ENCODE measurements around the gene TIMM29.
"Not testable (repeated sequence)": the region's sequence is repeated elsewhere in the genome, so short reads cannot be mapped to it uniquely, and the experiment has no call there.

TIMM29 gene

GRCh38 chr19:10945264-10945663 lies 16.7 kb downstream of the TIMM29 start:
- no peak for DNase-seq (ENCODE audit: low read depth)

GRCh38 chr19:10946958-10947657 lies 18.5 kb downstream of the TIMM29 start:
- DNase-seq (ENCODE audit: low read depth) = no peak

GRCh38 chr19:10952809-10953208 lies 24.2 kb downstream of the TIMM29 start:
- DNase-seq (ENCODE audit: low read depth) = no peak

- DNase-seq (ENCODE audit: low read depth) = not testable (repeated sequence)
Observed at GRCh38 chr19:10959277-10959968, 30.8 kb downstream of the TIMM29 start.

GRCh38 chr19:10960314-10961072 lies 31.9 kb downstream of the TIMM29 start, which contains the start of gene SMARCA4:
SMARCA4 (plus strand) TSS chr19:10961030; CDS start chr19:10984152, 23,122 bp downstream.
- DNase-seq (ENCODE audit: low read depth) = peak; percentile 96

GRCh38 chr19:10961073-10961860 lies 32.7 kb downstream of the TIMM29 start:
- no peak for DNase-seq (ENCODE audit: low read depth)

GRCh38 chr19:10962863-10963262 lies 34.3 kb downstream of the TIMM29 start:
- no peak for DNase-seq (ENCODE audit: low read depth)

GRCh38 chr19:10963865-10964264 lies 35.3 kb downstream of the TIMM29 start:
- DNase-seq (ENCODE audit: low read depth) = no peak

GRCh38 chr19:10964903-10965302 lies 36.3 kb downstream of the TIMM29 start:
- DNase-seq (ENCODE audit: low read depth) = no peak

- no peak for DNase-seq (ENCODE audit: low read depth)
Observed at GRCh38 chr19:10965398-10965797, 36.8 kb downstream of the TIMM29 start.

- DNase-seq (ENCODE audit: low read depth) = no peak
Observed at GRCh38 chr19:10966809-10967208, 38.2 kb downstream of the TIMM29 start.

GRCh38 chr19:10968527-10969135 lies 40.0 kb downstream of the TIMM29 start:
- DNase-seq (ENCODE audit: low read depth) = no peak

GRCh38 chr19:10971107-10971726 lies 42.6 kb downstream of the TIMM29 start:
- no peak for DNase-seq (ENCODE audit: low read depth)

- DNase-seq (ENCODE audit: low read depth) = no peak
Observed at GRCh38 chr19:10975374-10976130, 46.9 kb downstream of the TIMM29 start.

- no peak for DNase-seq (ENCODE audit: low read depth)
Observed at GRCh38 chr19:10976131-10976892, 47.7 kb downstream of the TIMM29 start.

- no peak for DNase-seq (ENCODE audit: low read depth)
Observed at GRCh38 chr19:10977742-10978092, 49.1 kb downstream of the TIMM29 start.

Measured in T-helper 22 cell (primary cell).